ENCODE results near the gene ADD1.

ADD1 gene

GRCh38 chr4:2820216-2820982 lies 23.2 kb upstream of the ADD1 start:
- DNase-seq (ENCODE audit: low spot score): no peak

- no peak for DNase-seq (ENCODE audit: low spot score)
Measured at GRCh38 chr4:2822461-2823300, 21.0 kb upstream of the ADD1 start.

- no peak for DNase-seq (ENCODE audit: low spot score)
Measured at GRCh38 chr4:2823301-2823670, 20.4 kb upstream of the ADD1 start.

DNA sequence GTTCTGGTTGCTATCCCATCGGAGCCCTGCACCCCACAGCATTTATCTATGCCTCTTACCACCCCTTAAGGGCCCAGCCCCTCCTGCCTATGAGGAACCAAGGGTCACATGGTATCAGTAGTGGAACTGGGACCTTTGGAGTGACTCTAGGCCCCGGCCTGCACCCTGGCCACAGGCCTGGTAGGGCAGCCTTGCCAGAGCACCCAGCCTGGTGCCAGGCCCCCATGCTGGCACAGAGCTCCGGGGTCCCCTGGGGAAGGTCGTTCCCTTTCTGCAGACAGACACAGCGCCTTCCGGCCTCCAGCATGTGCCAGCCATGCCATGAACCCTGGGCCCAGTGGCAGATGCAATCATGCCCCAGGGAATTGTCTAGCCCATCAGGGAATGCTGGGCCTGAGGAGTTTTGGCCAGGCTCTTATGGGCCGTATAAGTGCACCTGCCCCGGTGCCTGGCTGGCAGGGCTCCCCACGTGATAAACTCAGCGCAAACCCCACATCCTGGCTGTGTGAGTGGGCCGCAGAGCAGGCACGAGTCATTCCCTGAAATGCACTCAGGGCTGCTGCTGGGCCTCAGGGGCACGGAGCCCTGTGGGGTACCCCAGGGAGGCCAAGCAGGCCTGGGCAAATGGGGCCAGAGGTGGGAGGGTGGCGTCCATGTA lies 19.8 kb upstream of the ADD1 start:
- no peak for DNase-seq (ENCODE audit: low spot score)

- no peak for DNase-seq (ENCODE audit: low spot score)
Measured at GRCh38 chr4:2824329-2824835, 19.3 kb upstream of the ADD1 start.

DNA sequence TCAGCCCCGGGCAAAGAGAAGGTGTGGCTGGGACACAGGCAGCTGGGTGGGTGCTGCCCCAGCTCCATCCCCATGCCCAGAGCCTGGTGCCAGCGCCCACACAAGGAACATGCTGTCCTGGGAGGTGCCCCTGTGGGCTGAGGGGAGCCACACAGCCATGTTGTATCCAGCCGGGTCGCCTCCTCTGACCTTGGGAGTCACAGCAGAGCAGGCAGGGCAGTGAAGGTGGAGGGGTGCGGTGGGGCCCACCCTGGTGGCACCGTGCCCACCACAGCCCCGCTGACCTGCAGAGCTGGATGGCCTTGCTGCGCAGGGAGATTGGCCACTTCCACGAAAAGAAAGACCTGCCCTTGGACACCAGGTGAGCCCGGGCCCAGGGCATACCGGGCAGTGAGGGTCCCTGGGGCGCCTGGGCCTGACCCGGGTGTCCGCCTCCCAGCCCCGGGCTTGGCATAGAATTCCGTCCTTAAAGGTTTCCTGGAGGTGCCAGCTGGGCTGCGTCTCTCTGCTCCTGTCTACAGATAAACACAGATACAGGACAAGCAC lies 18.7 kb upstream of the ADD1 start:
- DNase-seq (ENCODE audit: low spot score): no peak

DNA sequence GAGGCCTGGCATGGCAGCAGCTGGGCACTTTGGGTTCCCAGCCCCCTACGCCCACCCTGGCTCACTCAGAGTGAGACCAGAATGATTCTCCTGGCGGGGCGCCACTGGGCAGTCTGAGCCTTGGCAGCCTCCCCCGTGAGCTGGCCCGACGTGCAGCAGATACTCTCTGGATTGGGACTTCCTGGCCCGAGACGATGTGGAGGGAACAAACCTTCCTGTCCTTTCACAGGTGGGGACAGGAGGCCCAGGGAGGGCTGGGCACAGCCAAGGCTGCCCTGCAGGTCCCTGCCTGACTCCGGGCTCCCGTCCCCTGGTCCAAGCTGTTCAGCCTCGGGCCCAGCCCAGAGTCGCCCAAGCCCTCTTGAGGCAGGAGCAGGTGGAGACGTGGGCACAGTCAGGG lies 17.9 kb upstream of the ADD1 start:
- DNase-seq (ENCODE audit: low spot score): no peak

DNA sequence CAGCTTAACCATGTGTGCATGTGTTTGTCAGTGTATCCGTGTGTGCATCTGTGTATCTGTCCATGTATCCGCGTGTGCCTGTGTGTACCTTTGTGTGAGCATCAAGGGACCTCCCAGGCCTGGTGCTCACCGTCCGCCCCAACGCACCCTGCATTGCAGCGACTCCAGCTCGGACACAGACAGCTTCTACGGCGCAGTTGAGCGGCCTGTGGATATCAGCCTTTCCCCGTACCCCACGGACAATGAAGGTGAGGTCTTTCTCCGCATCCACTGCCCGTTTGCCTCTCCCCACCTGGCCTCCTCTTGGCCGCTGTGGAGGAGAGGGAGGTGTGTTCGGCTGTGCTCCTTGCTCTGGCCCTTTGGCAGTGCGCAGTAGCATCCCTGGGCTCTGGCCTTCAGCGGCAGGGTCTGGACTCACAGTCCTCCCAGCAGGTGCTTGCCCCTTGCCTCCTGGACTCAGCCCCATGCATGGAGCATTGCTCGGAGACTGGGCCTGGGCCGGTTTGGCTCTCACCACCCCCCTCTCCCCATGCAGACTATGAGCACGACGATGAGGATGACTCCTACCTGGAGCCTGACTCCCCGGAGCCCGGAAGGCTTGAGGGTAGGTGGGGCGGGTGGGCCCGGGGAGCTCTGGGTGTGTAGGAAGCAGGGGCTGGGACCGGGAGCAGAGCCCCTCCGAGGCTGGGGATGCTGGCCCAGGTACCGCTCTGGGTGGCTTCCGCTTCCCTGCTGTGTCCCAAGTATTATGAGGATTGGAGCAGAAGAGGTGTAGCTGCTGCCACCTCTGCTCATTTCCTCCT lies 16.4 kb upstream of the ADD1 start:
- DNase-seq (ENCODE audit: low spot score): no peak

DNA sequence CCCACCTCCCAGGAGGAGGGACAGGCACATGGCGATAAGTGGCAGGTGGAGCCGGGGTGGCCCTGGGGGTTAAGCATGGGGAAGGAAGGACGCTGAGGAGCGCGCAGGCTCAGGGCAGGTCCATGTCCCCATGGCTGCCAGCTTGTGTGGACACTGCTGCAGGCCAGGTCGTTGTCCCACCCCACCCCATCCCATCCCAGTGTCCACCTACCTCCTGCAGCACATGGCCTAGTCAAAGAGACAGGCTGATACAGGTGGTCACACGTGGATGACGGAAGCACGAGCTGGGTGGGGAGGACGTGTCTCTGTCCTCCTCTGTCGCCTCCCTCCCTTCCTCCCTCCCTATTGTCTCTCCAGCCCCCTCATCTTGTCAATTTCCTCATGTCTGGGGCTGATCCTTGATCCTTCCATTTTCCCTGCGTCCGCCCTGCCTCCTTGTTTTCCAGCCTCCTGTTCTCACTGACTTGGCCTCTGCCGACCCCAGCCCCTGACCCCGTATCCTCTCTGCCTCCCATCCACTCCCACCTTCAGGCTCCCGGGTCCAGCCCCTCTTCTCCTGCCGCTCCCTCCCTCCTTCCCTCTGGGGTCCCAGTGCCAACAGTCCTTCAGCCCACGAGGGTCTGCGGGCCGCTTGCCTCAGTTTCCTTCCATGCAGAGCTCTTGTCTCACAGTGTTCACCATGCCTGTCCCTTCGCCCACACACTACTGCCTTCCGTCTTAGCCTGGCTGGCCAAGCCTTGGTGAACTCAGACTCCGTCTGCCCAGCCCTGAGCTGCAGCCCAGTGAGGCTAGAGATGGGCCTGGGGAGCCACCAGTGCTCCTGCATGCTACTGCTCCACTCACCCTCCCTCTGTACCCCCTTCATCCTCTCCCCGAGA lies 15.5 kb upstream of the ADD1 start:
- DNase-seq (ENCODE audit: low spot score): no peak

GRCh38 chr4:2828758-2829181 lies 14.9 kb upstream of the ADD1 start:
- no peak for DNase-seq (ENCODE audit: low spot score)

DNA sequence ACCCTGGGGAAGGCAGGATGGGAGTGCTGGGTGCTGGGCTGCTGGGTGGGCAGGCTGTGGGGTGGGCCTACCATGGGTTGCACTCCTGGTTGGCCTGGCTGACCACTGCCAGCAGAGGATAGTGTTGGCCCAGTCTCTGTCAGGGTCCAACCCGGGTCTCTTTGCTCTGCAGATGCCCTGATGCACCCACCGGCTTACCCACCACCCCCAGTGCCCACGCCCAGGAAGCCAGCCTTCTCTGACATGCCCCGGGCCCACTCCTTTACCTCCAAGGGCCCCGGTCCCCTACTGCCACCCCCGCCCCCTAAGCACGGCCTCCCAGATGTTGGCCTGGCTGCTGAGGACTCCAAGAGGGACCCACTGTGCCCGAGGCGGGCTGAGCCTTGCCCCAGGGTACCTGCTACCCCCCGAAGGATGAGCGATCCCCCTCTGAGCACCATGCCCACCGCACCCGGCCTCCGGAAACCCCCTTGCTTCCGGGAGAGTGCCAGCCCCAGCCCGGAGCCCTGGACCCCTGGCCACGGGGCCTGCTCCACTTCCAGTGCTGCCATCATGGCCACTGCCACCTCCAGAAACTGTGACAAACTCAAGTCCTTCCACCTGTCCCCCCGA lies 14.2 kb upstream of the ADD1 start:
- no peak for DNase-seq (ENCODE audit: low spot score)

DNA sequence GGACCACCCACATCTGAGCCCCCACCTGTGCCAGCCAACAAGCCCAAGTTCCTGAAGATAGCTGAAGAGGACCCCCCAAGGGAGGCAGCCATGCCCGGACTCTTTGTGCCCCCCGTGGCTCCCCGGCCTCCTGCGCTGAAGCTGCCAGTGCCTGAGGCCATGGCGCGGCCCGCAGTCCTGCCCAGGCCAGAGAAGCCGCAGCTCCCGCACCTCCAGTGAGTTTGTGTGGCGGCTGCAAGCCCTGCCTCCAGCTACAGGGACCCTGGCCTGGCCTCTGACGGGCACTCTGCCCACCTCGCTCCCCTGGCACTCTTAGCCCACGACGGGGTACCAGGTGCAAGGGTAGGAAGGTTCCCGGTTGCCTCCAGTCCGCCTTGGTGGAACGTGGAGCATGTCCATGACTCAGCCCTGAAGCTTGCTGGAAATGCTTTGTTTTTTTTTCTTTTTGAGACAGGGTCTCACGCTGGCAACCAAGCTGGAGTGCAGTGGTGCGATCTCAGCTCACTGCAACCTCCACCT lies 13.7 kb upstream of the ADD1 start:
- DNase-seq (ENCODE audit: low spot score): no peak

- DNase-seq (ENCODE audit: low spot score): no peak
Measured at GRCh38 chr4:2830632-2831610, 12.7 kb upstream of the ADD1 start.

DNA sequence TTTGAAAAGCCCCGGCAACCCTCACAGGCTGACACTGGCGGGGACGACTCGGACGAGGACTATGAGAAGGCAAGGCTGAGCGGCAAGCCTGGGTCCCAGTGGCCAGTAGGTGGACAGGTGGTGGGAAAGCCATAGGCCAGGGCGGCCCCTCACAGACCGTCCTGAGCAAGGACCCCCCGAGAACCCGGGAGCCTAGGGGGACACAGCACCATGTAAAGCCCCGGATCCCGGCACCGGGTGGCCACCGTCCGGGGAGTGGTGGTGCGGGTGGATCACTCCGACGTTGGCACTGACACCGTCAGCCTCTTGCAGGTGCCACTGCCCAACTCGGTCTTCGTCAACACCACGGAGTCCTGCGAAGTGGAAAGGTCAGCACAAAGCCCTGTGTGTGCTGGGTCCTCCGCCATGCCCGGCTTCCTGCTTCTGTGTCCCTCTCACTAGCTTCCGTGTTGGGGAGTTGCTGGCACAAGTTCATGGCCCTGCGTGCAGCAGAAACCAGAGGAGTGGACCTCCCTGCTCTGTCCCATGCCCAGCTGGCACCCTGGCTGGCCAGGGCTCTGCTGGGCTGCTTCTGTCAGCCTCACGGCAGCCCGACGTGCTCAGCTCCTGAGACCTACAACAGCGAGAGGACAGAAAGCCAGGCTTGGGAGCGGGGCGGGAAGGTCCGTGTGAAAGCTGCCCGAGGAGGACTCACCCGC lies 11.9 kb upstream of the ADD1 start:
- no peak for DNase-seq (ENCODE audit: low spot score)

GRCh38 chr4:2832309-2832980 lies 11.2 kb upstream of the ADD1 start:
- no peak for DNase-seq (ENCODE audit: low spot score)

DNA sequence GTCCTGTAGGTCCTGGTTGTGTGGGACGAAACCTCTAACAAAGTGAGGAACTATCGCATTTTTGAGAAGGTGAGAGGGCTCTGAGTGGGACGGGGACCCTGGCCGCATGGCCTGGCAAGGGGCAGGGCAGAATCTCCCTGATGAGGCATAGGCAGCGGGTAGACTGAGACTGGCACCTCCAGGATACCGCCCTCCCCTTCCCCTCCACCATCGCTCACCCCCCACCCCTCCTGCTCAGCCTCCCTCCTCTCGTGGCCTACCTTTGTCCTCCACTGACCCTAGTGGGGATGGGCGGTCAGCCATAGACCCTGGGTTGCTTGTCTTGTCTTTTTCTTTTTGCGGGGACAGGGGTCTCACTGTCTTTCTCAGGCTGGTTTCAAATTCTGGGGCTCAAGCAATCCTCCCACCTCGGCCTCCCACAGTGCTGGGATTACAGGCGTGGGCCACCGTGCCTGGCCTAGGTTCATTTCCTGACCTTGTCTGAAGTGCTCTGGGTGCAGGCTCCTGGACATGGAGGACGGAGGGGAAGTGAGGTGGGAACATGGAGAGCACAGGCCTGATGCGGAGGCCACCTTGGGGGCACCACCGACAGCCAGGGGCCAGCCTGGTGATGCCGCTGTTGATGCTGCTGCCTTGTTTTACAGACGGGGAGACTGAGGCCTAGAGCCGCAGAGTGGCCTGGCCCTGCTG lies 10.5 kb upstream of the ADD1 start:
- no peak for DNase-seq (ENCODE audit: low spot score)

GRCh38 chr4:2833671-2834000 lies 10.0 kb upstream of the ADD1 start:
- no peak for DNase-seq (ENCODE audit: low spot score)
